GM19035 (cell line): ENCODE data around the gene NFIX.
A peak's percentile ranks its signal among the peaks of the same experiment; 100 is the strongest.
"Not testable (repeated sequence)": the region's sequence is repeated elsewhere in the genome, so short reads cannot be mapped to it uniquely, and the experiment has no call there.

Experiments used
- ATAC-seq: cut with Tn5 transposase; IDR thresholded peaks from one replicate; pipeline ENCODE4 v1.9.1; 2021; ENCODE audit not compliant: unreplicated experiment

Gene NFIX

GRCh38 chr19:12994701-12995595 is at the start of gene NFIX:
Gene NFIX, plus strand, starts transcription at chr19:12995475. Its CDS starts 363 bp downstream, at chr19:12995838.
- ATAC-seq: no peak

- peak; percentile 78 for ATAC-seq
These were observed 49.7 kb upstream of the NFIX start, which contains the start of gene RAD23A for GRCh38 chr19:12945479-12946091. Gene RAD23A, plus strand, starts transcription at chr19:12945862. Its CDS starts 87 bp downstream, at chr19:12945949.

- ATAC-seq: peak; percentile 40
These were observed 49.1 kb upstream of the NFIX start for GRCh38 chr19:12946092-12946721.

- ATAC-seq: no peak
These were observed 48.4 kb upstream of the NFIX start for GRCh38 chr19:12946731-12947496.

- ATAC-seq: no peak
These were observed 47.3 kb upstream of the NFIX start for GRCh38 chr19:12947702-12948611.

GRCh38 chr19:12948612-12949362 is 46.5 kb upstream of the NFIX start:
- no peak for ATAC-seq

GRCh38 chr19:12949363-12950283 is 45.7 kb upstream of the NFIX start:
- no peak for ATAC-seq

GRCh38 chr19:12952050-12952449 is 43.2 kb upstream of the NFIX start:
- ATAC-seq: not testable (repeated sequence)

GRCh38 chr19:12952488-12953137 is 42.7 kb upstream of the NFIX start:
- no peak for ATAC-seq

GRCh38 chr19:12953138-12953798 is 42.0 kb upstream of the NFIX start:
- no peak for ATAC-seq

- no peak for ATAC-seq
These were observed 41.3 kb upstream of the NFIX start for GRCh38 chr19:12953799-12954611.

- no peak for ATAC-seq
These were observed 40.7 kb upstream of the NFIX start for GRCh38 chr19:12954612-12954962.

- ATAC-seq: not testable (repeated sequence)
These were observed 39.7 kb upstream of the NFIX start for GRCh38 chr19:12955575-12955974.

- ATAC-seq: no peak
These were observed 39.3 kb upstream of the NFIX start for GRCh38 chr19:12955996-12956395.

GRCh38 chr19:12956446-12957388 is 38.6 kb upstream of the NFIX start, which contains the start of gene GADD45GIP1:
Gene GADD45GIP1, minus strand, starts transcription at chr19:12957223. Its CDS starts 11 bp downstream, at chr19:12957212.
- peak; percentile 79 for ATAC-seq
